Measurements from ENCODE around the gene TEX19.
"Not testable (repeated sequence)": the region's sequence is repeated elsewhere in the genome, so short reads cannot be mapped to it uniquely, and the experiment has no call there.

The TEX19 gene

GRCh38 chr17:82394278-82394677 lies 35.2 kb downstream of the TEX19 start:
- no peak for DNase-seq

- peak; percentile 97 for DNase-seq
These were observed 37.8 kb downstream of the TEX19 start for GRCh38 chr17:82396601-82397435.

- no peak for DNase-seq
These were observed 38.6 kb downstream of the TEX19 start for GRCh38 chr17:82397449-82398335.

- peak; percentile 92 for DNase-seq
These were observed 40.0 kb downstream of the TEX19 start for GRCh38 chr17:82399041-82399441.

- DNase-seq = no peak
These were observed 40.6 kb downstream of the TEX19 start for GRCh38 chr17:82399601-82400101.

GRCh38 chr17:82400206-82400605 lies 41.2 kb downstream of the TEX19 start:
- DNase-seq = peak; percentile 30

- peak; percentile 58 for DNase-seq
These were observed 41.8 kb downstream of the TEX19 start for GRCh38 chr17:82400830-82401229.

- DNase-seq = no peak
These were observed 43.8 kb downstream of the TEX19 start for GRCh38 chr17:82402865-82403264.

GRCh38 chr17:82403662-82404660 lies 44.9 kb downstream of the TEX19 start:
- DNase-seq = no peak

- no peak for DNase-seq
These were observed 46.0 kb downstream of the TEX19 start for GRCh38 chr17:82405051-82405450.

- DNase-seq = no peak
These were observed 47.2 kb downstream of the TEX19 start for GRCh38 chr17:82406131-82406671.

- no peak for DNase-seq
These were observed 48.2 kb downstream of the TEX19 start for GRCh38 chr17:82407255-82407654.

- DNase-seq = no peak
These were observed 49.4 kb downstream of the TEX19 start for GRCh38 chr17:82408288-82408937.

GRCh38 chr17:82408938-82409318 lies 49.9 kb downstream of the TEX19 start:
- no peak for DNase-seq

GRCh38 chr17:82410014-82410716 lies 51.1 kb downstream of the TEX19 start:
- no peak for DNase-seq

- DNase-seq = no peak
These were observed 52.5 kb downstream of the TEX19 start for GRCh38 chr17:82411396-82412053.

- DNase-seq = not testable (repeated sequence)
These were observed 53.0 kb downstream of the TEX19 start for GRCh38 chr17:82412081-82412480.

- no peak for DNase-seq
These were observed 53.8 kb downstream of the TEX19 start for GRCh38 chr17:82412535-82413520.

Data from fibroblast of skin of right biceps (primary cell).